ENCODE measurements around the gene RACGAP1.
"Not testable (repeated sequence)": the region's sequence is repeated elsewhere in the genome, so short reads cannot be mapped to it uniquely, and the experiment has no call there.

RACGAP1 gene

DNA sequence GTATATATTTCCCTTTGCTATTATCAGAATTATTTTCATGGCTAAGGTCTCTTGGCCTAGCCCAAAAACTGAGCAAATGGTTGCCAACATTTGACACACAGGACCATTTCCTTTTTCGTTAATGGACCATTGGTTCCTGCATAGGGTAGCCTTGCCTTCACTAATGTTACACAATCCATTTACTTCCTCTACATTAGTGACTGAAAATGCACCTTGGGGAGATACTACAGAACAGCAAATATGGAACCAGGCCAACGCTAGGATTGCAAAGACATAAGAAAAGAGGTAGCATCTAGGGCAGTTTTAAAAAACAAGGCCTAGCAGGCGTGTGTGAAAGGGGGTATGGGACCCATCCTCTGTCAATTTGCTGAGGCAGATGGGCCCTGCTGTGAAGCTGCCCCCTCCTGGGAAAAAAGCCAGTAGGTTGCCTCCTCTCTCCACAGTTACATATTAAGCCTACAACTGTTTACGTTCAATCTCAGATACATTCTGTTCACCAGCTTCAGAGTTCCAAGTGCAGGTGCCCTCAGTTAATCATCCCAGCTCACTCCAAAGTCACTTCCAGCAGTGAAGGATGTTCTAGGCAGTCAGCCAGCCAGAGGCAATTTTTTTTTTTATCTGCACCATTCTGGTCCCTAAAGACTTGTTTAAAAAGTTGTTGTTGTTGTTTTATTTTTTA is 37.5 kb downstream of the RACGAP1 start:
- H3K4me1 ChIP-seq (ENCODE audit: control insufficient read depth, insufficient read depth, low read length) = peaks cover 25% of the 10 kb centered on the region
- peak overlapping the region; percentile 70 for H3K27ac ChIP-seq (ENCODE audit: low read depth, low read length)
- H3K27me3 ChIP-seq (ENCODE audit: control insufficient read depth, insufficient read depth, low read length) = no peaks in the 10 kb centered on the region

GRCh38 chr12:49986476-49986875 is 38.8 kb downstream of the RACGAP1 start:
- not testable (repeated sequence) for H3K27ac ChIP-seq (ENCODE audit: low read depth, low read length); H3K4me3 ChIP-seq (ENCODE audit: low read length); H3K36me3 ChIP-seq (ENCODE audit: control insufficient read depth, insufficient read depth, low read length); H3K27me3 ChIP-seq (ENCODE audit: control insufficient read depth, insufficient read depth, low read length); H3K9ac ChIP-seq (ENCODE audit: low read length)
- peaks cover 25% of the 10 kb centered on the region for H3K4me1 ChIP-seq (ENCODE audit: control insufficient read depth, insufficient read depth, low read length)

More for the DNA sequence above, 37.5 kb downstream of the RACGAP1 start:
- H3K9ac ChIP-seq (ENCODE audit: low read length) = no peak overlapping the region
- no peak overlapping the region for H3K4me3 ChIP-seq (ENCODE audit: low read length)
- H3K36me3 ChIP-seq (ENCODE audit: control insufficient read depth, insufficient read depth, low read length) = no peaks in the 10 kb centered on the region

DNA sequence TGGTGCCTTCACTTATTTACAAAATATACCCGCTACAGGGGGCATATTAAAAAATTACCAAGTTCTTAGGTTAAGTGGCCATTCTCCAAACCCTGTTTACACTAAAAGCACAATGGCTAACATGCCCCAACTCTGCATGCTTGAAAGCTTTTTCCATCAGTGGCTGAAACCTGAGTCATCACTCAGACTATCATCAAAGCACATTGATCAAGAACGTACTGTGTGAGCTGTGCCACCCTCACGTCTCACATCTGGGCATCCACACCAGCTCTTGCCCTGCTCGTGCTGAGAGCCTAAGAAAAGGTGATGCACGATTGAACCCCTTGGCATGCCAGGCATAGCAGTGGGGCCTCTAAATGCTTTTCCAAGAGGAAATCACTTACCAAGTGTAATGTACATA is 39.3 kb downstream of the RACGAP1 start:
- no peak overlapping the region for H3K4me3 ChIP-seq (ENCODE audit: low read length)
- no peaks in the 10 kb centered on the region for H3K27me3 ChIP-seq (ENCODE audit: control insufficient read depth, insufficient read depth, low read length)
- H3K4me1 ChIP-seq (ENCODE audit: control insufficient read depth, insufficient read depth, low read length) = peaks cover 25% of the 10 kb centered on the region
- no peak overlapping the region for H3K9ac ChIP-seq (ENCODE audit: low read length)
- no peaks in the 10 kb centered on the region for H3K36me3 ChIP-seq (ENCODE audit: control insufficient read depth, insufficient read depth, low read length)
- H3K27ac ChIP-seq (ENCODE audit: low read depth, low read length) = no peak overlapping the region

- H3K27me3 ChIP-seq (ENCODE audit: control insufficient read depth, insufficient read depth, low read length) = no peaks in the 10 kb centered on the region
- peaks cover 25% of the 10 kb centered on the region for H3K4me1 ChIP-seq (ENCODE audit: control insufficient read depth, insufficient read depth, low read length)
- H3K36me3 ChIP-seq (ENCODE audit: control insufficient read depth, insufficient read depth, low read length) = no peaks in the 10 kb centered on the region
- H3K9ac ChIP-seq (ENCODE audit: low read length) = no peak overlapping the region
- peak overlapping the region; percentile 25 for H3K27ac ChIP-seq (ENCODE audit: low read depth, low read length)
- H3K4me3 ChIP-seq (ENCODE audit: low read length) = no peak overlapping the region
Observed at GRCh38 chr12:49984476-49985359, 40.6 kb downstream of the RACGAP1 start.

GRCh38 chr12:49983892-49984291 is 41.4 kb downstream of the RACGAP1 start:
- Histone ChIP-seq H3K36me3 (ENCODE audit: control insufficient read depth, insufficient read depth, low read length) (no peaks in the 10 kb centered on the region), H3K27me3 (ENCODE audit: control insufficient read depth, insufficient read depth, low read length) (no peaks in the 10 kb centered on the region), H3K4me1 (ENCODE audit: control insufficient read depth, insufficient read depth, low read length) (peaks cover 25% of the 10 kb centered on the region), H3K4me3 (ENCODE audit: low read length) (peak overlapping the region; percentile 0), H3K27ac (ENCODE audit: low read depth, low read length) (peak overlapping the region; percentile 25), H3K9ac (ENCODE audit: low read length) (no peak overlapping the region)

DNA sequence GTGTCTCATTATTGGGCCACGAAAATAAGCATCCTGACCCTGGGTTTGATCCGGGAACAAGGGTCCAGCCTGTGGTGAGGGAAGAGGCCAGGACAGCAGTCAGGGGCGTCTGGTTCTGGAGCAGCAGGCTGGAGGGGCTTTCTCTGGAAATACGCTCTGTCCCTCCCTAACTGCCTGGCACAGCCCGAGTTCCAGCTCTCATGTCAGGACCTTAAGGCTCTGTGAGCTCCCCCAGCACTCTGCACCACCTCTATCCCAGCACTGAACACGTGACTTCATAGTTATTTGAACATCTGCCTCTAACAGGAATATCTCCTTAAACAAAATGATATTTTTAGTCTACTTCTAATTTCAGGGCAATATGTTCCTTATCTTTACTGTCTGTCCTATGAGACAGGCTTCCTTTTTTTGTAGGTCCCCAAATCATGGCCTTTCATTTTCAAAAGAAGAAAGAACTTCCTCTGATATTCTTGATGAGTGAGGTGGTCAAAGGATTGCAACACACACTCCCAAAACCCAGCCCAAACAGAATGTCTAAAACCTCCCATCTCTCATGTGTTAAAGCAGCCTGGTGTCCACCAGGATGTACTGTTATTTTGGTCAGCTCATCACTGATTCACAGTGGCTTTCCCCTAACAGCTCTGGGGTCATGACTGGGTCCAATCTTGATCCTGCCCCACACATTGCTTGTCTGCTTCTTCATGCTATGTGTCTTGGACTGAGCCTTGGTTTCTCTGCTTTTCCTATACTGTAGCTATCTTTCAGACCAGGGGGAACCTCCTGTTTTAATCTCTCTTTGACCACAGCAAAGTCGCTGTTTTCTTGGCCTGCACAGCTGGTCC is 42.8 kb downstream of the RACGAP1 start:
- H3K36me3 ChIP-seq (ENCODE audit: control insufficient read depth, insufficient read depth, low read length) = no peaks in the 10 kb centered on the region
- no peaks in the 10 kb centered on the region for H3K27me3 ChIP-seq (ENCODE audit: control insufficient read depth, insufficient read depth, low read length)
- H3K4me1 ChIP-seq (ENCODE audit: control insufficient read depth, insufficient read depth, low read length) = peaks cover 16% of the 10 kb centered on the region
- H3K4me3 ChIP-seq (ENCODE audit: low read length) = no peak overlapping the region
- peak overlapping the region; percentile 35 for H3K27ac ChIP-seq (ENCODE audit: low read depth, low read length)
- no peak overlapping the region for H3K9ac ChIP-seq (ENCODE audit: low read length)

GRCh38 chr12:49980501-49981349 is 44.6 kb downstream of the RACGAP1 start:
- H3K27me3 ChIP-seq (ENCODE audit: control insufficient read depth, insufficient read depth, low read length) = no peaks in the 10 kb centered on the region
- H3K4me3 ChIP-seq (ENCODE audit: low read length) = no peak overlapping the region
- no peak overlapping the region for H3K27ac ChIP-seq (ENCODE audit: low read depth, low read length)
- H3K36me3 ChIP-seq (ENCODE audit: control insufficient read depth, insufficient read depth, low read length) = no peaks in the 10 kb centered on the region
- peaks cover 13% of the 10 kb centered on the region for H3K4me1 ChIP-seq (ENCODE audit: control insufficient read depth, insufficient read depth, low read length)
- H3K9ac ChIP-seq (ENCODE audit: low read length) = no peak overlapping the region

DNA sequence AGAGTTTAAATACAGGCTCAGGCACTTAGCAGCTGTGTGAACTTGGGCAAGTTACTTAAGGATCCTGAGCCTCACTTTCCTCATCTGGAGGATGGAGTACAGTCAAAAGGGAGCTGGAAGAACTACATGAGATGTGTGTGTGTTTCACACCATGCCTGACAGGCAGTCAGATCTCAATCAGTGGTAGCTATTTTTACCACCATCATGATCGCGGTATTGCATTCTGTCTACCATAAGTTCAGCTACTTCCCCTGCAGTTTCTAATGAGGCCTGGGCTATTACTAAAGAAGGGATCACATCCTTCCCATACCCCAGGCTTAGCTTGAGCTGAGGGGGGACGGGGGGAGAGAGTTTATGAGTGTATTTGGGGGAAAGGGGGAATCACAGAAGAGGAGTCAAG is 45.5 kb downstream of the RACGAP1 start:
- no peaks in the 10 kb centered on the region for H3K36me3 ChIP-seq (ENCODE audit: control insufficient read depth, insufficient read depth, low read length)
- no peak overlapping the region for H3K9ac ChIP-seq (ENCODE audit: low read length)
- no peak overlapping the region for H3K27ac ChIP-seq (ENCODE audit: low read depth, low read length)
- H3K27me3 ChIP-seq (ENCODE audit: control insufficient read depth, insufficient read depth, low read length) = no peaks in the 10 kb centered on the region
- H3K4me1 ChIP-seq (ENCODE audit: control insufficient read depth, insufficient read depth, low read length) = peaks cover 16% of the 10 kb centered on the region
- H3K4me3 ChIP-seq (ENCODE audit: low read length) = no peak overlapping the region

GRCh38 chr12:49979016-49979586 is 46.2 kb downstream of the RACGAP1 start:
- H3K9ac ChIP-seq (ENCODE audit: low read length) = no peak overlapping the region

GRCh38 chr12:49978125-49978524 is 47.2 kb downstream of the RACGAP1 start:
- H3K9ac ChIP-seq (ENCODE audit: low read length) = no peak overlapping the region
- peaks cover 10% of the 10 kb centered on the region for H3K4me1 ChIP-seq (ENCODE audit: control insufficient read depth, insufficient read depth, low read length)
- H3K27me3 ChIP-seq (ENCODE audit: control insufficient read depth, insufficient read depth, low read length) = no peaks in the 10 kb centered on the region
- H3K4me3 ChIP-seq (ENCODE audit: low read length) = no peak overlapping the region
- H3K27ac ChIP-seq (ENCODE audit: low read depth, low read length) = no peak overlapping the region
- H3K36me3 ChIP-seq (ENCODE audit: control insufficient read depth, insufficient read depth, low read length) = no peaks in the 10 kb centered on the region

More at GRCh38 chr12:49979016-49979586, 46.2 kb downstream of the RACGAP1 start:
- Histone ChIP-seq H3K27me3 (ENCODE audit: control insufficient read depth, insufficient read depth, low read length) (no peaks in the 10 kb centered on the region), H3K4me3 (ENCODE audit: low read length) (no peak overlapping the region), H3K27ac (ENCODE audit: low read depth, low read length) (no peak overlapping the region), H3K36me3 (ENCODE audit: control insufficient read depth, insufficient read depth, low read length) (no peaks in the 10 kb centered on the region), H3K4me1 (ENCODE audit: control insufficient read depth, insufficient read depth, low read length) (peaks cover 16% of the 10 kb centered on the region)

GRCh38 chr12:49976557-49976956 is 48.7 kb downstream of the RACGAP1 start:
- no peaks in the 10 kb centered on the region for H3K27me3 ChIP-seq (ENCODE audit: control insufficient read depth, insufficient read depth, low read length)
- no peak overlapping the region for H3K27ac ChIP-seq (ENCODE audit: low read depth, low read length)
- H3K36me3 ChIP-seq (ENCODE audit: control insufficient read depth, insufficient read depth, low read length) = no peaks in the 10 kb centered on the region
- H3K4me1 ChIP-seq (ENCODE audit: control insufficient read depth, insufficient read depth, low read length) = peaks cover 10% of the 10 kb centered on the region
- H3K9ac ChIP-seq (ENCODE audit: low read length) = no peak overlapping the region
- no peak overlapping the region for H3K4me3 ChIP-seq (ENCODE audit: low read length)
